ENCODE results near the gene CTSZ. TPM values are rescaled to one million over a fixed set of nuclear protein-coding genes. Genes with fewer than 3 reads are reported as not detected.

Gene CTSZ
- polyA plus RNA-seq, 1 donor, result 89.9 TPM

Other genes with a start within 250 kb of the CTSZ start
- gene GNAS-AS1, start 156.4 kb downstream of the CTSZ start, polyA plus RNA-seq, result 0.40 TPM
- gene GNAS, start 154.5 kb downstream of the CTSZ start, polyA plus RNA-seq, result 930 TPM
- gene NELFCD, start 26.0 kb downstream of the CTSZ start, polyA plus RNA-seq, result 82.0 TPM
- 0.52 TPM for gene TUBB1, start 12.2 kb upstream of the CTSZ start, polyA plus RNA-seq
- gene ATP5F1E, start 25.1 kb upstream of the CTSZ start, polyA plus RNA-seq, result 115 TPM
- 75.6 TPM for gene PRELID3B, start 35.5 kb upstream of the CTSZ start, polyA plus RNA-seq
- gene ZNF831, start 156.6 kb upstream of the CTSZ start, polyA plus RNA-seq, result 0.31 TPM